GM08714 (cell line): Measurements from ENCODE around the gene CBX2.

Source experiments
- H3K4me3 ChIP-seq: fragments of 200-500 bp; sonication (Bioruptor generic); 2 replicates; pipeline ENCODE4 v1.5.1; 2014; ENCODE audit warnings: mild to moderate bottlenecking, low read length, inconsistent platforms
- ZNF274 ChIP-seq: IDR thresholded peaks from 2 replicates; pipeline ENCODE4 v1.6.1; 2012; ENCODE audit warnings: mild to moderate bottlenecking, low read depth, low read length

Gene CBX2

DNA sequence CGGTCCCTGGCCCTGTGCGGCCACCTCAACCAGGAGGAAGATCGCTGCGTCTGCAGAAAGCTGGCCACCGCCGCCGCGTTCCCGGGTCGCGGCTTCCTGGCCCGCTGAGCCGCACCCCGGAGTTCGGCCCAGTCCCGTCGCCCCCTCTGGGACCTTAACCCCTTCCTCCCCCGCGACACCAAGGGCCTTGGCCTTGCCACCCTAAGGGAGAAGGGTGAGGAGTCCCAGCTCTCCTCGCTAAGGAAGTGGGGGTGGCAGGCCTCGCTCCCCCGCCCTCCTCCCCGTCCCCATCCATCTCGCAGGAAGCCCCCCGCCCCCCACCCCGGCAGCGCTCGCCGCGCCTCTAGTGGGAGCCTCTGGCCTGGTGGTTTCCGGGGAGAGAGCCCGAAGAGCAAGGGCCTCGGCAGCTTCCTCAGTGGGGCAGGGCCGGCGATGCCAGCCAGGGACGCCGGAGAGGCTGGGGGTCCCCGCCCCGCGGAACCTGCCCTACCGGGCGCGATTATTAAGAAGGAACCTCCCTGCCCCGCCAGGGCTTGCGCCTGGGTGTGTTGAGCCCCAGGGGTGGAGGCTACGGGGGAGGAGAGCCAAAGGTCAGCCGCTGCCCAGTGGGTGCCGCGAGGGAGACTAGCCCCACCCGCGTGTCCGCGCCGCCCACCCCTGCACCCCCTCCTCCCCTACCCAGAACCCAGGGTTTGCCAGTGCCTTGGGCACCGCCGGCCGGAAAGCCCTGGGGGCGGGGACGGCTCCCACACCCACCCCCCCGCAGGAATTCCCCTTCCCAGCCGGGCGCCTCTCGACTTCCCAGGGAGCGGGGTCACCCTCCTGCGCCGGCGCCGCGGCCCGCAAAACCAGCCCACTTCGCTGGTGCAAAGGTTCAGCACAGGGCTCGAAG lies 54.5 kb downstream of the CBX2 start:
- H3K4me3 ChIP-seq = no peak overlapping the region

DNA sequence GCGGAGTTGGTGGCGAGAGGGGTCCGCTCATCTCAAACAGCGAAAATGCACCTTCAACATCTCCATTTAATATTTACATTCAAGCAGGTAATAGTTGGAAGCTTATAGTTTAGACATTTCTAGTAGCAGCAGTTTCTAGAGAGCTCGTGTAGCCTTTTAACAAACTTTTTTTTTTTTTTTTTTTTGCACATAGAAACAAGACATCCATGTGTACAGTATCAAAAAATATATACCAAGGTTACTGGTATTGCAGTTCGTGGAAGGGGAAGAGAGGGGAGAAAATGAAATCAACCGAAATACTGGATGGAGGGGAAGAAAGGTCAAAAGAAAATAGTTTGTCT lies 55.1 kb downstream of the CBX2 start:
- no peak overlapping the region for H3K4me3 ChIP-seq
- no peak for TF ChIP-seq ZNF274

More for the DNA sequence above, 54.5 kb downstream of the CBX2 start:
- no peak for TF ChIP-seq ZNF274

DNA sequence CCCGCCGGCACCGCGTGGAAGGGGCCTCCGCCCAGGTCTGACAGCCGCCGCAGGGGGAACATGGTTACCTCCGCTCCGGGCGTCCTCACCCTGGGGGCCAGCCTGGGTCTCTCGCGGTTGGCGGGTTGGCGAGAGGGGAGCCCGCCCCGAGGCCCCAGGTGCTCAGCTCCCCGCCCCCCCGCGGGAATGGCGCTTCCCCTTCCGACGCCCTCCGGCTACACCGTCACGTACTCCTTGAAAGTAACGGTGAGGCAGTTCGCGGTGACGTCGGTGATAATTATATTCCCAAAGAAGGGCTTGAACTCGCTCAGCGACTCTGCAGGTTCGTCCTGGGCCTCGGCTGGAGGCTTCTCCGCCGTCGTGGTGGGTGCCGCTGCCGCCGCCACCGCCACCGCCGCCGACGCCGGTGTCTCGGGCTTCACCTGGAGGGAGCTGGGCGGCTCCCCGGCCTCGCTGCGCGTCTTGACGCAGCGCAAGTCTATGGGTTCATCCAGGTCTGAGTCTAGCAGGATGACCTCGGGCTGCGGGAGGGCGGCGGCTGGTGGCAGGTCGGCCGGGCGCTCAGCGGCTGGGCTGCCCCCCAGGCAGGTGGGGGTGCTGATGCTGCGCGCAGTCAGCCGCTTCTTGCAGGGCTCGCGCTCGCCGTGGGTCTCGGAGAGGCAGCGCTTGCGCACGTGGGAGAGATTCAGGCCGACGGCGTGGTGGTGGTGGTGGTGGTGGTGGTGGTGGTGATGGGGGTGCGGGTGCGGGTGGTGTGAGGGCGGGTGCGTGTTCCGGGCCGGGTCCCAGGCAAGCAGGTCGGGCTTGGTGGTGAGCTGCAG lies 56.0 kb downstream of the CBX2 start:
- no peak overlapping the region for H3K4me3 ChIP-seq
- TF ChIP-seq ZNF274 = no peak

DNA sequence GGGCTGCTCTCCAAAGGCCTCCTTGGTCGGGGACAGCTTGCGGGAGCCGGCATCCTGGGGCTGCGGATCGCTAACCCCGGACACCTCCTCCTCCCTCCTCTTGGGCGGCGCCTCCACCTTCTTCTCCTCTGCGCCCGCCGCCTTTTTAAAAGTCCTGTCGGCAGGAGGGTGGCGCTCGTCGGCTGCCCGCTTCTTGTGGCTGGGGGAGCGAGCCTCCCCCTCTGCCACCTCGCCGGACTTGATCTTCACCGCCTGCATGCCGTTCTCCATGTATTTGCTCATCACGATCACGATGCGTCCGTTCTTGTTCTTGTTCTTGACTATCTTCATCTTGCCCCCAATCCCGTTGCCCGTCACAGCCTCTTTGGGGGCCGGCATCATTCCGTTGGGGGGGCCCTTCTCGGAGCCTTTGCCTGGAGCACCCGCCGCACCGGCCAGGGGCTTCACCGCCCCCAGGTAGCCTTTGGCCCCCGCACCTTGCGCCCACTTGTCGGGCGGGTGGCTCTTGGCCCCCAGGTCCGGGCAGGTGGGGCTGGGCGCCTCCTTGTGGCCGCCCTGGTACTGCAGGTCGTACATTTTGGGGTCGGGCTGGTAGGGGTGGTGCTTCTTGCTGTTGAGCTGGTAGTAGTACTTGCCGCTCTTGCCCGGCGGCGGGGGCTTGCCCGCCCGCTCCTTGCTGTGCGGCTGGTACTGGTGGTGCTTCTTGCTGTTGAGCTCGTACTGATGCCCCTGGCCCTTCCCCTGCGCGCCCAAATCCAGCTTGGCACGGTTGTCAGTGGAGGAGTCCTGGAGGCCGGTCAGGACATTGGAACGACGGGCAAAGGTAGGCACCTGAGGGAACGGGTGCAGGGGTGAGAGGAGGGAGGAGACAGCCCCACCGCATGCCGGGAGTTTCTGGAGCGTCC lies 56.9 kb downstream of the CBX2 start:
- TF ChIP-seq ZNF274 = no peak
- H3K4me3 ChIP-seq = no peak overlapping the region

DNA sequence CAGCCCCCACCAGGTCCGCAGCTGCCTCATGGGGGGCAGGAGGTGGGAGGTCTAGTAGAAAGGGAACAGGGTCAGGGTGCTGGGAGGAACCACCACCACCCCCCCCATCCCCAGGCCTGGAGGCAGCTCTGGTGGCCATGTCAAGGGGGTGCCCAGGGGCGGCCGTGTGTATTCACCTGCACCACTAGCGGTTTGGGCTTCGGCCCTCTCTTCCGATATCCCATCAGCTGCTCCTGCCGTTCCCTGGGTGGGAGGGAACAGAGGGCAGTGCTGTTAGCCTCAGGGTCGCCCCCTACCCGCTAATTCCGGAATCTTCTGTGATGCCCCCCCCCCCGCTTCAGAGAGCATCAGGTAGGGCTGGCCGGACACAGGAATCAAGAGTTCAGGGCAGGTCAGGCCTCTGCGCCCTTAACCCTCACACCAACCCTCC lies 57.5 kb downstream of the CBX2 start:
- H3K4me3 ChIP-seq = no peak overlapping the region
- no peak for TF ChIP-seq ZNF274

DNA sequence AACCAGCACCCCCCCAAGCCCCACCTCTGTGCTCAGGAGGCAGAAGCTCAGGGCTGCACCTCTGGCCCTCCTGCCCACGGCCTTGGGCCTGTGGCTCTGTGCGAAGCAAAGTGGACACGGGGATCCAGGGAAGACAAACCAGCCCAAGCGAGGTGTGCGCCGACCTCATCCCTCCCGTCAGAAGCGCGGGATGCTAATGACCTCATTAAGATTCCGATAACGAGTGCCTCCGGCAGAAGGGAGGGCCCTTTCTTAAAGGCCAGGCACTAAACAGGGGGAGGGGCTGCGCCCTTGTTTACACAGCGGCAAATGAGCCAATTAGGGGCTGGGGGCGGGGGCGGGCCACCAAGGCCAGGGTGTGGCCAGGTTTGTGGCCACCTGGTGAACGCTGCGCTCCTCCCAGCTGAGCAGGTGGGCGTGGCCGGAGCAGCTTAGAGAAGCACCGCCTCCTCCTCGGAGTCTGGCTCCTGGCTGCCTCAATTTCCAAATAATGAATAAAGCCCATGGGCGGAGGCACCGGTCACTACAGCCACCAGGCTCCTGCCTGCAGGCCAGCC lies 58.1 kb downstream of the CBX2 start:
- no peak overlapping the region; the same call in 1 of the 2 replicates for H3K4me3 ChIP-seq

DNA sequence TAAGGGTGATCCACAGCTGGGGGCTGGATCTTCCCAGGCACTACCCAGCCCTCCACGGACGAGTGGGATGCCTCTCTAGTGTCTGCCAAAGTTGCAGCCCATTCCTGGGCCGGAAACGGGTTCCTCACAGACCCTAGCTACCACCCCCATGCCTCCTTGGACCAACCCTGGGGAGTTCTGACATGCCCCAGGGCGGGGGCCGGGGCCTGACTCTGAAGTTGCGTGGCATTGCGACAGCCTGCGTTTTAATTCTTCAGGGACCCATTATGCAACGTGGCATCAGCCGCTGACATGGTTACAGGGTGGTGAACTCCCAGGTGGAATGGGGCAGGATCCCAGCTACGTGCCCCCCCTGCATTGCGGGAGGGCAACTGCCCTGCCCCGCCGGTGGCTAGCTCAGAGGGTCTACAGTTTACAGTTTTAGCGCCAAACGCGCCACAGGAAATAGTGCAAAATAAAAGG lies 58.6 kb downstream of the CBX2 start:
- H3K4me3 ChIP-seq = peak overlapping the region; percentile 31; the same call in 1 of the 2 replicates
- no peak for TF ChIP-seq ZNF274

More for the DNA sequence above, 58.1 kb downstream of the CBX2 start:
- TF ChIP-seq ZNF274 = no peak

DNA sequence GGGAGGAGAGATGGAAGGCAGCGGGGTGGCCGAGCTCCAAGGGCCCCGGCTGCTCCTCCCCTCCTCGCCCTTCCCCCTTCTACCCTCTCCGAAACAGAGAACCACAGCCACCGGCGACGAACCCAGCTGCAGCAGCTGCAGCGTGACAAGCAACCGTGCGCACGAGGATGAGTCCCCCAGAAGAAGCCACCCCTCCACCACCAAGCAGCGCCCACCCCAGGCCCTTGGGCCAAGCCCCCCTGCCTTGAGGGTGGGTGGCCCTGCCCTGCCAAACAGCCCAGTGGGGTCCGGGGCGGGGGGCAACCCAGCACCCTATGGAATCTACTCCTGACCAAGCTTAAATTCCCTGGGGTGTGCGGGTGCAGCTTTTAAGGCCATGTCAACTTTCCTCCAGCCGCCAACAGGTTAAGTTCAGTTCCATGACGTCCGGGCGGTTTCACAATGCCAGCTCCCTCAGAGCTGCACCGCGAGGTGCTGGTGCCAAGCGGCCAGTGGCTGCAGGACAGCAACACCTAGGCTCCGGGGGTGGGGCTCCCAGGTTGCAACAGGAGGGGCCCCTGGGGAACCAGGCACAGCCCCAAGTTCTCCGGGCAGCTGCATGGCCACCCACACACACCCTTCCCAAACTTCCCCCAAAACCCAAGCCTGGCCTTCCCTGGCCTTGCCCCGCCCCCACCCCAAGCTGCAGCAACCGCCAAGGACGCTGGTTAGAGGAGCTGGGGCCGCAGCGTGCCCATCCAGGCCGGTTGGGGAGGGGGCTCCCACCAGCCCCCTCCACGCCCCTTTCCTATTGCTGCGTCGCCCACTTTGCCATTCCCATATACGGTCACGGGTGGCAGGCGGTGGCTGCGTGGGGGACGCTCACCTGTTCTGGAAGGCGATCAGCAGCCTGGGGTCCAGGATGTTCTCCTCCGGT lies 59.3 kb downstream of the CBX2 start:
- no peak for TF ChIP-seq ZNF274

More for the DNA sequence above, 59.3 kb downstream of the CBX2 start:
- H3K4me3 ChIP-seq = peak overlapping the region; percentile 90
